ENCODE results near the gene POU2F2. TPM values are rescaled to one million over a fixed set of nuclear protein-coding genes. Genes with fewer than 3 reads are reported as not detected.
"Not testable (repeated sequence)": the region's sequence is repeated elsewhere in the genome, so short reads cannot be mapped to it uniquely, and the experiment has no call there.

The POU2F2 gene
- total RNA-seq, 4 donors from 2014 or later = 0.93 to 1.8 (median 1.5) TPM

- H3K36me3 ChIP-seq = peaks cover 0 to 90% of the 10 kb centered on the region in 2 donors
- H3K27me3 ChIP-seq = no peaks in the 10 kb centered on the region
- no peak overlapping the region for H3K4me3 ChIP-seq
- TF ChIP-seq EP300 (IDR thresholded peaks at IDR 0.05) (no peak), POLR2AphosphoS5 (IDR thresholded peaks at IDR 0.05) (no peak), CTCF (IDR thresholded peaks at IDR 0.05) (no peak), POLR2A (IDR thresholded peaks at IDR 0.05) (no peak)
- H3K9me3 ChIP-seq = no peaks in the 10 kb centered on the region
- 80 to 91% methylated on average over 6 to 7 of the region's 7 CpGs for WGBS, 2 donors (ENCODE audit: low coverage in 1 of 2)
- ATAC-seq = no peak
- H3K27ac ChIP-seq = no peak overlapping the region
- no peaks in the 10 kb centered on the region for H3K4me1 ChIP-seq
These were observed 86.7 kb downstream of the POU2F2 start for GRCh38 chr19:42045575-42045974.

DNA sequence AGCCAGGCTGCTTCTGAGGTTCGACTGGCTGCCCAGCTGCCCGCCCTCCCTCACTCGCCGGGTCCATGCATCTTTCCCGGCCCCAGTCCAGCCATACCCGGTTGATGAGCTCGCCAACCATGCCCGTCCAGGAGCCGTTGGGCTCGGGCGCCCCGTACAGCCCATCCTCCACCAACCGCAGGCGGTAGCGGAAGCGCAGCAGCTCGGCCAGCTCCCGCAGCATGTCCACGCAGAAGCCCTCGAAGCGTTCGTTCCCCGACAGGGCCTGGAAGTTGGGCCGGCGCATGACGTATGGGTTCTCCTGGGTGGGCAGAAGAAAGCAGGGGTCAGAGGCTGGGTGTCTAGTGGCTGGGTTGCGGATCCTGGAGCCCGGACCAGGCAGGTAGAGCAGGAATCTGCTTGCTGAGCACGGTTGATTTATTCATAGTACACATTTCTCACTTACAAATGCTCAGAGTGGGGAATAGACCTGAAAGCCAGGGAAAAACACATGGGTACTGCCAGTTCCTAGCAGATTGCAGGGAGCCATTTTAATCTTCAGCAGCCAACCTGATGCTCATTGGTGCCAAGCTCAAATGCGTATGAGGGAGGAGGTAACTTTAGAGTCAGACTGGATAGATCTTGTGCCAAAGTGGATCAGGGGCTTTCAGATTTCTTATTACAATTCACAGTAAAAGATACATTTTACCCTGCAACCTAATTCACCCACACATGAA, 89.6 kb downstream of the POU2F2 start:
- no peak overlapping the region for H3K27ac ChIP-seq
- ATAC-seq = no peak
- no peak for TF ChIP-seq POLR2AphosphoS5 (IDR thresholded peaks at IDR 0.05)
- no peaks in the 10 kb centered on the region for H3K4me1 ChIP-seq
- no peak overlapping the region for H3K4me3 ChIP-seq
- no peaks in the 10 kb centered on the region for H3K27me3 ChIP-seq
- H3K36me3 ChIP-seq = peaks cover 0 to 97% of the 10 kb centered on the region in 2 donors
- 85% methylated on average over 2 to 8 of the region's 30 CpGs for WGBS, 2 donors (ENCODE audit: low coverage in 1 of 2)
- H3K9me3 ChIP-seq = no peaks in the 10 kb centered on the region

GRCh38 chr19:42040491-42040890, 91.8 kb downstream of the POU2F2 start:
- H3K27me3 ChIP-seq, H3K9me3 ChIP-seq, H3K4me3 ChIP-seq, ATAC-seq, H3K4me1 ChIP-seq, H3K27ac ChIP-seq: not testable (repeated sequence)
- WGBS, 2 donors (ENCODE audit: low coverage in 1 of 2) = no CpG with 5 or more reads among the region's 9 CpGs
- peaks cover 0 to 94% of the 10 kb centered on the region in 2 donors for H3K36me3 ChIP-seq

DNA sequence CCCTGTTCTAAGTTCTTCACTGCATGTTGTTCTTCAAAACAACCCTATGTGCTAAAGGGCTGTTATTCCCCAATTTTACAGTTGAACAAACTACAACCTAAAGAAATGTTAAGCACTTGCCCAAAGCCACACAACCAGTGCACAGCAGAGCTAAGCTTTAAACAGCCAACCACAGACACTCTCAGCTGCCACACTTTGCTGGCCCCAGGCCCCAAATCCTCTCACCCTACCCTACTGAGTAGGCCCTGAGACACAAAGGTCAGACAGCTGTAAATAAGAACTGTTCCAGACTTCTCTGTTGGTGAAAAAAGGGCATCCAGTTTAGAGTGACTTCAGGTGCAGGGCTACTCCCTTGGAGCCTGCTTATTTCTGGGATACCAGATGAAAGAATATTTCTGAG, 92.2 kb downstream of the POU2F2 start:
- H3K9me3 ChIP-seq = no peaks in the 10 kb centered on the region
- H3K4me3 ChIP-seq = no peak overlapping the region
- no peak overlapping the region for H3K27ac ChIP-seq
- TF ChIP-seq CTCF (IDR thresholded peaks at IDR 0.05) (no peak), POLR2A (IDR thresholded peaks at IDR 0.05) (no peak), EP300 (IDR thresholded peaks at IDR 0.05) (no peak), POLR2AphosphoS5 (IDR thresholded peaks at IDR 0.05) (no peak)
- H3K36me3 ChIP-seq = peaks cover 0 to 89% of the 10 kb centered on the region in 2 donors
- ATAC-seq = no peak
- no peaks in the 10 kb centered on the region for H3K4me1 ChIP-seq
- H3K27me3 ChIP-seq = no peaks in the 10 kb centered on the region

- peaks cover 0 to 75% of the 10 kb centered on the region in 2 donors for H3K36me3 ChIP-seq
- no peaks in the 10 kb centered on the region for H3K9me3 ChIP-seq
- H3K4me3 ChIP-seq = no peak overlapping the region
- WGBS, 2 donors (ENCODE audit: low coverage in 1 of 2) = 67 to 74% methylated on average over 4 to 5 of the region's 6 CpGs
- no peak overlapping the region for H3K27ac ChIP-seq
- TF ChIP-seq POLR2A (IDR thresholded peaks at IDR 0.05) (no peak), POLR2AphosphoS5 (IDR thresholded peaks at IDR 0.05) (no peak), CTCF (IDR thresholded peaks at IDR 0.05) (no peak), EP300 (IDR thresholded peaks at IDR 0.05) (no peak)
- peak; percentile 58 for ATAC-seq
- H3K4me1 ChIP-seq = no peaks in the 10 kb centered on the region
- H3K27me3 ChIP-seq = no peaks in the 10 kb centered on the region
These were observed 93.6 kb downstream of the POU2F2 start for GRCh38 chr19:42038666-42039065.

DNA sequence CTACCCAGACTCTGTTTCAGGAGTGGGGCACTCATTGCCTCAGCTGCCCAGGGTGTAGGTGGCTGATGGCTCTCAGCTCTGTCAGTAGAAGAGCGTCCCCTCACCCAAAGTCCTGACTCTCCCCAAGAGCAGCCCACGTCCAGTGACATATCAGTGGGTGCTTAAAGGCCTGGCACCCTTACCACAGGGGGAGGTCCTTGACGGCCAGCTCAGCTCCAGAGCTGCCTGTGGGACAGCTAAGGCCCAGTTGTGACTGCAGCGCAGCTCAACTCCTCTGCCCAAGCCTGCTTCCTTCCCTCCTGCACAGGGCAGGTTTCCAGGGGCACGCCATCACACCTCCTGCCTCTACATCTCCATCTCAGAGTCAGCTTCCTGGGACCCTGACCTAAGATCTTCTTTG, 94.6 kb downstream of the POU2F2 start:
- no peak overlapping the region for H3K4me3 ChIP-seq
- H3K4me1 ChIP-seq = peaks cover 0 to 1% (median 0%) of the 10 kb centered on the region in 3 donors
- H3K9me3 ChIP-seq = no peaks in the 10 kb centered on the region
- no peaks in the 10 kb centered on the region for H3K27me3 ChIP-seq
- no CpG with 5 or more reads among the region's 5 CpGs for WGBS, 2 donors (ENCODE audit: low coverage in 1 of 2)
- ATAC-seq = no peak
- no peak overlapping the region for H3K27ac ChIP-seq
- H3K36me3 ChIP-seq = peaks cover 0 to 67% of the 10 kb centered on the region in 2 donors
- TF ChIP-seq CTCF (IDR thresholded peaks at IDR 0.05) (no peak), POLR2AphosphoS5 (IDR thresholded peaks at IDR 0.05) (no peak), POLR2A (IDR thresholded peaks at IDR 0.05) (no peak), EP300 (IDR thresholded peaks at IDR 0.05) (no peak)
